NCI-H510A (cell line): ENCODE data around the gene DCTN2.

Experiments
- DNase-seq: peaks from one replicate; lab custom pipeline; 2025; lab: John Stamatoyannopoulos, UW

The DCTN2 gene

GRCh38 chr12:57549909-57550640 lies 3.1 kb upstream of the DCTN2 start, which contains the start of gene KIF5A:
TSS of gene KIF5A (plus strand) at chr12:57550044. CDS start at chr12:57550272, 228 bp downstream.
- DNase-seq, result peak; percentile 56

- no peak for DNase-seq
These were observed 2.4 kb upstream of the DCTN2 start for GRCh38 chr12:57549203-57549908.

- no peak for DNase-seq
These were observed 1.5 kb upstream of the DCTN2 start for GRCh38 chr12:57548488-57548887.

- DNase-seq, result no peak
These were observed 972 bp upstream of the DCTN2 start for GRCh38 chr12:57548013-57548315.

- no peak for DNase-seq
These were observed 458 bp upstream of the DCTN2 start for GRCh38 chr12:57547288-57548012.

- DNase-seq, result peak; percentile 59
These were observed 1.1 kb downstream of the DCTN2 start for GRCh38 chr12:57545809-57546437.

GRCh38 chr12:57543581-57543980 lies 3.4 kb downstream of the DCTN2 start:
- peak; percentile 71 for DNase-seq

- DNase-seq, result no peak
These were observed 5.3 kb downstream of the DCTN2 start for GRCh38 chr12:57541717-57542116.

- DNase-seq, result no peak
These were observed 6.0 kb downstream of the DCTN2 start for GRCh38 chr12:57541001-57541400.

- DNase-seq, result no peak
These were observed 7.7 kb downstream of the DCTN2 start for GRCh38 chr12:57539134-57539768.

- no peak for DNase-seq
These were observed 10.4 kb downstream of the DCTN2 start for GRCh38 chr12:57536597-57536942.

- DNase-seq, result no peak
These were observed 11.0 kb downstream of the DCTN2 start for GRCh38 chr12:57535764-57536596.

GRCh38 chr12:57534991-57535543 lies 11.9 kb downstream of the DCTN2 start:
- DNase-seq, result no peak

GRCh38 chr12:57534250-57534649 lies 12.7 kb downstream of the DCTN2 start:
- DNase-seq, result no peak

- no peak for DNase-seq
These were observed 13.9 kb downstream of the DCTN2 start for GRCh38 chr12:57533108-57533507.

- DNase-seq, result no peak
These were observed 15.2 kb downstream of the DCTN2 start for GRCh38 chr12:57531836-57532235.

- no peak for DNase-seq
These were observed 16.4 kb downstream of the DCTN2 start for GRCh38 chr12:57530396-57531142.

GRCh38 chr12:57529831-57530230 lies 17.2 kb downstream of the DCTN2 start:
- DNase-seq, result no peak

GRCh38 chr12:57528831-57529555 lies 18.0 kb downstream of the DCTN2 start:
- DNase-seq, result no peak
